NCI-H2081 (cell line): Measurements from ENCODE around the gene UGGT2.
"Not testable (repeated sequence)": the region's sequence is repeated elsewhere in the genome, so short reads cannot be mapped to it uniquely, and the experiment has no call there.

Experiments
- DNase-seq, 2 experiments: peaks; one replicate each; lab custom pipeline; 2025; lab: John Stamatoyannopoulos, UW

UGGT2 gene

DNA sequence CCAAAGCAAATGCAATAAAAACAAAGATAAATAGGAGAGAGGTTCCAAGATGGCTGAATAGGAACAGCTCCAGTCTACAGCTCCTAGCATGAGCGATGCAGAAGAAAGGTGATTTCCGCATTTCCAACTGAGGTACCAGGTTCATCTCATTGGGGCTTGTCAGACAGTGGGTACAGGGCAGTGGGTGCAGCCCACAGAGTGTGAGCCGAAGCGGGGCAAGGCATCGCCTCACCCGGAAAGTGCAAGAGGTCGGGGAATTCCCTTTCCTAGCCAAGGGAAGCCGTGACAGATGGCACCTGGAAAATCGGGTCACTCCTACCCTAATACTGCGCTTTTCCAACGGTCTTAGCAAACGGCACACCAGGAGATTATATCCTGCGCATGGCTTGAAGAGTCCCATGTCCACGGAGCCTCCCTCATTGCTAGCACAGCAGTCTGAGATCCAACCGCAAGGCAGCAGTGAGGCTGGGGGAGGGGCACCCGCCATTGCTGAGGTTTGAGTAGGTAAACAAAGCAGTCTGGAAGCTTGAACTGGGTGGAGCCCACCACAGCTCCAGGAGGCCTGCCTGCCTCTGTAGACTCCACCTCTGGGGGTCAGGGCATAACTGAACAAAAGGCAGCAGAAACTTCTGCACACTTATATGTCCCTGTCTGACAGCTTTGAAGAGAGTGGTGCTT, 6.6 kb downstream of the UGGT2 start:
- not testable (repeated sequence) for DNase-seq

GRCh38 chr13:96044238-96044637, 9.0 kb downstream of the UGGT2 start:
- DNase-seq, result no peak

DNA sequence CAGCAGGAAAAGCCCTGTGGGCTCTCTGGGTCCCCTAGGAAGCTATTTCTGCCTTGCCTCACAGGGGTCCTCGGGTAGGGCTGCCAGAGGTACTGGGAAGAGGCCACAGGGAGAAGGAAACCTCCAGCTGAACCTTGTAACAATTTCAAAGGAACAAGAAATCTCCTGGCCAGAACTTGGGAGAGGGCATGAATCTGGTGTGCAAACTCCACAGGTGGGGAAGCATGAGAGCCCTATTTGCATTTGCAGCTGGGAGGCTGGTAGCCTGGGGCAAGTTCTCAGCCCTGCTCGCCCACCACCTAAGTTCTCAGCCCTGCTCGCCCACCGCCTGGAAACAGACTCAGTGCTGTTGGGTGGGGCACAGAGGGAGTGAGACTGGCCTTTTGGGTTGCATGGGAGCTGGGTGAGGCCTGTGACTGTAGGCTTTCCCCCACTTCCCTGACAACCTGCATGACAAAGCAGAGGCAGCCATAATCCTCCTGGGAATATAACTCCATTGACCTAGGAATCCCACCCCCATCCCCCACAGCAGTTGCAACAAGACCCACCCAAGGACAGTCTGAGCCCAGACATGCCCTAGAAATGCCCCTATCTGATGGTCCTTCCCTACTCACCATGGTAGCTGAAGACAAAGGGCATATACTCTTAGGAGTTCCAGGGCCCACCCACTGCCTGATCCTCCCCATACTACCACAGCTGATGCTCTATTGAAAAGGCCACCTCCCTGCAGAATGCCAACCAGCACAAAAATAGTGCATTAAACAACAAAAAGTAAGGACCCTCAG, 11.7 kb downstream of the UGGT2 start:
- no peak for DNase-seq

- no peak for DNase-seq
These were observed 16.7 kb downstream of the UGGT2 start for GRCh38 chr13:96036515-96036914.

DNA sequence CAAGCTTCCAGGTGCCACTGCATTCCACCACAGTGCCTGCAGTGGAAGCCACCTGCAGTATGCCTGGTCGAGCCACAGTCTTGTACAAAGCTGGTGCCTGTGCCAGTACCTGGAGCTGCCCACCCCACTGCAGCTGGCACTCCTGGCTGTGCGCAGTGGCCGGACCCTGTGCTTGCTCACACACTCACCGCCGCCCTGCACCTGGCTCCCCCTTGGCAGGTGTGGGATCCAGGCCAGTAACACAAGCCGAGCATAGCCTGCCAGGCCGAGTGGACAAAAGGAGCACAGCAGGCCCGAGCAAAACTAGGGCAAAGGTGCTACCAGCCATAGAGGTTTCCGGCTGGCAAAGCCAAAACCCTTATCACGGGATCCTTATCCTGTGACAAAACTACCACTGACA, 18.5 kb downstream of the UGGT2 start:
- no peak for DNase-seq

- no peak for DNase-seq
These were observed 19.8 kb downstream of the UGGT2 start for GRCh38 chr13:96033220-96034015.

- DNase-seq, result no peak
These were observed 20.5 kb downstream of the UGGT2 start for GRCh38 chr13:96032717-96033116.

GRCh38 chr13:96029002-96029401, 24.2 kb downstream of the UGGT2 start:
- DNase-seq, result no peak

DNA sequence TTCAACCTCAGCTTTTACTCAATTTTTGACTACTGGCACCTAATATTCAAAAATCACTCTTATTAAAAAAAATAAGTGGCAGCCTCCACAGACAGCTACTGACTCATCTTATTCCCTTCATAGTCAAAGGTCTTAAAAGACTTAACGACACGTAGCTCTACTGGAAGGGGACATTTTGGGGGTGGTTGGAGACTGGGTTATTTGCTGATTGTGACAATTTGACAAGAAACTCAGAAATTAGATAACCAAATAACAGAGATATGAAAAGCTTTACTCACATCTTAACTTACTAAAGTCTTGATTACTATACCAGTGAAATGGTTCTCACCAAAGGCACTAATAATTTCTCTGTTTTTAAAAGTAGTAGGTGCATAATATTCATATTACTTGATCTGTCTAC, 25.7 kb downstream of the UGGT2 start:
- DNase-seq, result no peak

DNA sequence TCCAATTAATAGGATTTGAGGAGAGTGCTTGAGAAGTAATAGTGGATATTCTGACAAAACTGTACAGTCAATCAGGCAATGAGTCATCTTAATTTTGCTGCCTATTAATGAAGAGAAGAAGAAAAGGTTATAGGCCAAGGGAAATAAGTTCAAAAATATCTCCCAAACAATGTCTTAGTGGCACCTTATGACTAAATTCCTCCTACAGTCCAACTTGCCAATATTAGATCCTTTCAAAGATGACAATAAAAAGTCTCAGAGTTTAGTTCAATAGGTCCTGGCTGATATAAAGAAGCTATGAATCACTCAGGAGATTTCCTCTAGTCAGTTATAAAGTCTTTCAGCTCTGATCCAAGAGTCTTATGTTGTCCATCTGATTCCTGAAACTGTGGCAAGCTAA, 27.9 kb downstream of the UGGT2 start:
- DNase-seq, result no peak

DNA sequence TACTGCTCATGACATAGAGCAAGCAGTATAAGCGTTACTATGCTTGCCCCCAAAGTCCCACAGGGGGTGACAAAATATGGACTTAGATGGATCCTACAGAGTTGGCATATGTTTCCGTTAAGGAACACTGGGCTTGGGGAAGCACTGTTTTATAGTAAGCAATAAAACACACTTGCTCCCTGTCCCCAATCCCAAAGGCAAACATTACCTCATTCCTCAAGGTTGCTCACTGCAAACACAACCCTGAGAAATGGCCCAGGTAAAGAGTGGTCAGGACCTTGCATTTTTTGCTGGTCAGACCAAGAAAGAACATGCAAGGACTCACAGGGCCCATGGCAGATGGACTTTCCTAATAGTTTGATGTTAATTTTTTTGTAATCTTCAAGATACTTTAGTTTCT, 32.3 kb downstream of the UGGT2 start:
- no peak for DNase-seq

GRCh38 chr13:96020155-96020575, 33.0 kb downstream of the UGGT2 start:
- DNase-seq, result peak; percentile 54 to 69

GRCh38 chr13:96018135-96018534, 35.1 kb downstream of the UGGT2 start:
- DNase-seq, result no peak

DNA sequence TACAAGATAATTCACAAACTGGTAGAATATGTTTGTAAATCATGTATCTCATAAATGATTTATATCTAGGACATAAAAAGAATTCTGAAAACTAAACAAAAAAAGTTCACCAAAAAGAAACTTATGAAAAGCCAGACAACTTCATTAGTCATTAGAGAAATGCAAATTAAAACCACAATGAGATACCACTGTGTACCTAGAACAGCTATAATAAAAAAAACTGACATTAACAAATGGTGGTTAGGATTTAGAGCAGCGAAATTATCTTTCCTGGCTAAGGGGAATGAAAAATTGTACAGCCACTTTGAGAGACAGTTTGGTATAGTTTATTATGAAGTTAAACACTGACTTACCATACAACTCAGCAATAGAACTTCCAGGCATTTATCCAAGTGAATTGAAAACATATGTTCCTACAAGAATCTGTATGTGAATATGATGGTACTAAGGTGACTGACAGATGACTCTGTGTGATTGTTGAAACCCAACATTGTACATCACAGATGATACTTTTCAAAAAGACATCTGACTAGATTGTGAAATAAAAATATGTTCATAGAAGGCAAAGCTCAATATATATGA, 41.8 kb downstream of the UGGT2 start:
- DNase-seq, result no peak

DNA sequence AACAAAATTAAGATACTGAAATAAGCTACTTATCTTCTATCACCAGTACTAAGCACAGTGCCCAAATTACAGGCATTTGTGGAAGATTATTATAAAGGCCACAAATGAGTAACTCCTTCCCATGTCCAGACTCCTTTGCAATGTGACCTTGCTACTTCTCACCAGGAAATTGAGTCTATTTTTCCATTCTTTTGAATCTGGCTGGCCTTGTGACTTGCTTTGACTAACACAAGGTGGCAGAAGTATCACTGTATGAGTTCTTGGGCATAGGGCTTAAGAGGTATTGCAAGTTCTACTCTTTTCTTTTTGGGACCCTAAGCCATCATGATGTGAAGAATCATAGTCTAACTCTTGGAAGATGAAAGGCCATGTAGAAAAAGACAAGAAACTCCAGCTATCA, 49.9 kb downstream of the UGGT2 start:
- DNase-seq, result no peak

DNA sequence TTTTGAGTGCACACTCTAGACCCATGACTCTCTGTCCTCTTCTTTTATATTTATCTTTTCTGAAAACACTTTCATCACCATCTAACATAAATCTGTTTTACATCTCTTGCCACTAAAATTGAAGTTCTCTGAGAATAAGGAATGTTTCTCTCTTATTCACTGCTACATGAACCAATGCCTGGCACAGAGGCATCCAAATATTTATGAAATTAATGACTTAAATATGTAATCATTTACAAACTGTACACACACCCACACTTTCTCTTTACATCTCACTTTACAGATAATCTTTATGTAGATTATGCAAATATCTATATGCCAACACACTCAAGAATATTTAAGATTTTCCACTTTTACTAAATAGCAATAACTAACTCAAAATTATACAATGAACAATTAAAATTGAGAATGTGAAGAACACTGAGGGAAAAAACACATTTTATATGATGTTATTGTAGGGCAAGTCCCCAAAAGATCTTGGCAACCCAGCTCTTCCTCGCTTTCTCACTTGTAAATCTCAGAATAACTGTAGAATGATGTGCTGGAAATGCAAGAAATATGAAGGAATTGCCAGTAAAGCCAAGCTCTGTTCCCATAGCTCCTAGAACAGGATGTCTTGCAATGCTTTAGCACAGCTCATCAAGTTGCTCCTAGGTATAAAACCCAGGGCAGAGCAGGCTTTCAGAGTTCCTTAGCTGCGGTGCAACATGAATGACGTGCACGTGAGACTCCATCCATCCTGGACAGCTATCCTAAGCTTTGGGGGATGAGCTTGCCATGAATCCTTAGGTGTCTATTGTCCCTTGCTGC, 50.7 kb downstream of the UGGT2 start:
- DNase-seq, result no peak

GRCh38 chr13:96000069-96000468, 53.1 kb downstream of the UGGT2 start:
- DNase-seq, result no peak

GRCh38 chr13:95987841-95988240, 65.4 kb downstream of the UGGT2 start:
- no peak for DNase-seq

DNA sequence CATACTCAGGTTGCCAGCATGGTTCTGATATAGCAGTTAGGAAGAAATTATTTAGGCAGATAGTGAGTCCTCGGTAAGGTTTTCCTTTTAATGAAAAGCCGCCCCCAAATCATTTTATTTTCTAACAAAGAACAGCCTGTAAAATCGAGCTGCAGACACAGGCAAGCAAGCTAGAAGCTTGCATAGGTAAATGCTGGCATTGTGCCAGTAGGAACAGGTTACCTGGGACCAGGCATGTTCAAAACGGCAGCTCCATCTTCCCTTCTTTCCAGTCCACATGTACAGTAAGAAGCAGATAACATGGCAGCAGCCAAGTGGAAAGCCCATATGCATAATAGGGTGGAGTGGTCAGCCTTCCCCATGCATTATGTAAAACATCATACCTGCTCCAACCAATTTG, 71.1 kb downstream of the UGGT2 start:
- DNase-seq, result no peak

DNA sequence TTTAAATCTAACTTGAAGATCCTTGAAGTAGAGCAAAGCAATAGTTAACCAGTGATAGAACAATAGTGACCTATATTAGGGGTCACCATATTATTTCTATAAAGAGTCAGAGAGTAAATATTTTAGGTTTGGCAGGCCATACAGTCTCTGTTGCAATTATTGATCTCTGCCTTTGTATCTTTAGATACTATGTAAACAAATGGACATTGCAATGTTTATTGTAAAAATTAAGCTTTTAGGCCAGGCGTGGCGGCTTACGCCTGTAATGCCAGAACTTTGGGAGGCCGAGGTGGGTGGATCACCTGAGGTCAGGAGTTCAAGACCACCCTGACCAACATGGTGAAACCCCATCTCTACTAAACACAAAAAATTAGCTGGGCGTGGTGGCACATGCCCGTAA, 80.5 kb downstream of the UGGT2 start:
- not testable (repeated sequence) for DNase-seq

GRCh38 chr13:95970878-95971277, 82.3 kb downstream of the UGGT2 start:
- DNase-seq, result no peak

DNA sequence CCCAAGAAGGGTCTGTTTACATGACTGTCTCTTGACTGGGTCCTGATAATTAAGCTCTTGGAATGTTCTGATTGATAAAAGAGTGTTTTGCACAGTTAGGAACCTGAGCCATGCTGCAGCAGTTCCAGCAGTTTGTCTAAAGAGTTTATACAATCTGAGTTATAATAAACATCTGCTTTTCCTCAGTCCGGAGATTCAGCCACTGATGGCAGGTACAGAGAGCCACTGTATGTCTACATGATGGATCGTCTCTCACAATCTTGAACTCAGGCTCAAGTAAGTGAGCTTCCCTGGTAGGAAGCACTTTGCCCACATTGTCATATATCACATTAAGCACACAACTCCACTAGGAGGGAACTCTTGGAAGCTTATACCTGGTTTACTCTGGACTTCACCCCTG, 84.3 kb downstream of the UGGT2 start:
- no peak for DNase-seq
